ENCODE measurements around the gene TBC1D20. TPM values are rescaled to one million over a fixed set of nuclear protein-coding genes. Genes with fewer than 3 reads are reported as not detected.
A peak's percentile ranks its signal among the peaks of the same experiment; 100 is the strongest.

Gene TBC1D20
- total and polyA plus RNA-seq, 7 experiments from 2014 or later: 19.9 to 45.7 (median 26.6) TPM

DNA sequence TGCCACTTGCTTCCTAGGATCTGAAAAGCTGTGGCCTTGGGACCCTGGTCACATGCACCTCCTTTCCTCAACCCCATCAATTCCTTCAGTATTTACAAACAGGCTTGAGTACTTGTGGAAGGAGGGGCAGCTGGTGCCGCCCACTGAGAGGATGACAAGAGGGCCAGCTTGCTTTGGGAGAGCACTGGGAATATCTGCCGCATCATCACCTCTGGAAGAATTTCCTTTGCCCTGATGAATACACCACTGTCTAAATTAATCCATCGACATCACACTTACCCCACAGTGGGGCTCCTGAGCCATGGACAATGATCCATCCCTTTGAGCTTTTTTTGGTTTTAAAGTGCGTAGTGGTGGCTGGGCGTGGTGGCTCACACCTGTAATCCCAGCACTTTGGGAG is 25.9 kb downstream of the TBC1D20 start:
- ChIA-PET CTCF (interaction anchor here (1.5 kb wide), 1 partner anchor 22 kb away, joined by 5 read pairs; no protein-coding TSS in a partner anchor), POLR2A (interaction anchor here (3.2 to 3.5 kb wide), 2 partner anchors 26 kb away, joined by 12 to 16 read pairs; partner anchors contain the start of gene TBC1D20)
- intact Hi-C loops (cut with micrococcal nuclease): no loop called here
- Mint-ChIP-seq H3K4me1 (peaks cover 57 to 87% (median 71%) of the 10 kb centered on the region in 7 donors), H3K27me3 (no peaks in the 10 kb centered on the region), H3K4me3 (peak overlapping the region in 1 of 10 donors; percentile 23), H3K36me3 (peaks cover 0 to 43% (median 26%) of the 10 kb centered on the region in 5 donors), H3K27ac (no peak overlapping the region), H3K9me3 (no peaks in the 10 kb centered on the region)
- no peaks in the 10 kb centered on the region for H3K9me3 ChIP-seq (ENCODE audit: control insufficient read depth in 2 of 3, low read length in 3 of 3)
- DNase-seq: no peak
- no peak overlapping the region for H3K27ac ChIP-seq (ENCODE audit: low read depth, low read length)
- H3K4me3 ChIP-seq (ENCODE audit: low read length): no peak overlapping the region
- H3K36me3 ChIP-seq (ENCODE audit: control insufficient read depth in 2 of 3, insufficient read depth in 3 of 3, low read length in 3 of 3): peaks cover 0 to 54% (median 4%) of the 10 kb centered on the region in 3 experiments
- no peaks in the 10 kb centered on the region for H3K27me3 ChIP-seq (ENCODE audit: control insufficient read depth in 2 of 2, insufficient read depth in 2 of 2, low read length in 2 of 2)
- H3K4me1 ChIP-seq (ENCODE audit: control insufficient read depth in 2 of 2, insufficient read depth in 2 of 2, low read length in 2 of 2): peaks cover 46 to 50% of the 10 kb centered on the region in 2 donors
- ATAC-seq: no peak

DNA sequence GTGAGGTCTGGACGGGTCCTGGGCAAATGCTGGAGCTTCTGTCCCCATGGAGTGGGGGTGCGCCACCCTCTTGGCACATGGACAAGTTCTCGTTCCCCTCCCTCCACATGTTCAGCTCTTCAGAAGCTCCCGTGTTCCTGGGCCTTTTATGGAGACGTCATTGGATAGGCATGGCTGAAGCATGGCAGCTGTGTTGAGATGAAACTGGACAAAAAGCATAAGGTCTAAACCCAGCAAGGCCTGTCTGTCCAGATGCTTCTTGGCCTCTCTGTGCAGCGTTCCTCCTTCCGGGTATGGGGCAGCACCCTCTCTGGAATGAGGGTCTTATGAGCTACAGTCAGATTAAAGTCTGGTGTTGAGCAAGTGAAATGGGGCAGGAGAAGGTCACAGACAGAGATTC is 26.8 kb downstream of the TBC1D20 start:
- Histone ChIP-seq H3K4me3 (ENCODE audit: low read length) (no peak overlapping the region), H3K4me1 (ENCODE audit: control insufficient read depth in 2 of 2, insufficient read depth in 2 of 2, low read length in 2 of 2) (peaks cover 46 to 50% of the 10 kb centered on the region in 2 donors), H3K27me3 (ENCODE audit: control insufficient read depth in 2 of 2, insufficient read depth in 2 of 2, low read length in 2 of 2) (no peaks in the 10 kb centered on the region), H3K36me3 (ENCODE audit: control insufficient read depth in 2 of 3, insufficient read depth in 3 of 3, low read length in 3 of 3) (peaks cover 0 to 54% (median 3%) of the 10 kb centered on the region in 3 experiments), H3K9me3 (ENCODE audit: control insufficient read depth in 2 of 3, low read length in 3 of 3) (no peaks in the 10 kb centered on the region), H3K27ac (ENCODE audit: low read depth, low read length) (no peak overlapping the region)
- H3K4me1 Mint-ChIP-seq: peaks cover 57 to 86% (median 75%) of the 10 kb centered on the region in 7 donors
- ChIA-PET CTCF (interaction anchor here (1.5 kb wide), 1 partner anchor 23 kb away, joined by 5 read pairs; no protein-coding TSS in a partner anchor), POLR2A (no interaction called here)
- DNase-seq (no peak), ATAC-seq (no peak)
- no peaks in the 10 kb centered on the region for H3K9me3 Mint-ChIP-seq
- peaks cover 0 to 44% (median 21%) of the 10 kb centered on the region in 5 donors for H3K36me3 Mint-ChIP-seq
- peak overlapping the region in 3 of 9 donors; percentile 48 to 58 (median 54) for H3K27ac Mint-ChIP-seq
- no peaks in the 10 kb centered on the region for H3K27me3 Mint-ChIP-seq
- H3K4me3 Mint-ChIP-seq: no peak overlapping the region
- intact Hi-C loops (cut with micrococcal nuclease): no loop called here

DNA sequence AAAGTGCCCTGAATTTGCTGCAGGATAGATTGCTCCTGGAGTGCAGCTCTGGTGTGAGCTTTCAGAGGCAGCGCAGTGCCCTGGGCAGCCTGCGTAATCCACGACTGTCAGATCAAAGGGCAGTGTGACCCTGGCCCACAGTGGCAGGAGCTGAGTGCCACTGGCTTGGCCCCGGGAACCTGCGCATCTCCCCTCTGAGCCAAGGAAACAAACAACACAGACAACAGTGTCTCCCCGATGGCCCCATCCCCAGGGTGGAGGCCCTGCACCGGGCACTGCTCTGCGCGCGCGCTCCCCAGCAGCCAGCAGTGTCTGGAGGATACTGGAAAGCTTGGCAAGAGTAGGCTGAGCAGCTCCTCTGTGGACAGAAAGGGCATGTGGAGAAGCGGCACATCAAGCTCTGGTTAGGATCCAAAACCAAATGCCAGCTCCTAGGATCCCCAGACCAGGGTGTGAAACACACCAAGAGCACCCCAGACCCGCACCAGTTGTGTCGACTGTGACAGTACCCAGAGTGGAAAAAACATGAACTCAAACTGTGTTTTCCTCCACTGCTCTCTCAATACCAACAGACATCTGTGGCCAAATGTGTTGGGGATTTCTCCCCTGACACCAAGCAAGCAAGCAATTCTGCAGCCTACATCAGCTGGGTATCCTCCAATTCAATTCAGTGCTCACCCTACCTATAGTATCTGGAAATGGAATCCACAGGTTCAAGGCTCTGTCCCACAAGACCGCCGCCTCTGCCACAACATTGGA is 27.5 kb downstream of the TBC1D20 start:
- peaks cover 0 to 54% (median 3%) of the 10 kb centered on the region in 3 experiments for H3K36me3 ChIP-seq (ENCODE audit: control insufficient read depth in 2 of 3, insufficient read depth in 3 of 3, low read length in 3 of 3)

DNA sequence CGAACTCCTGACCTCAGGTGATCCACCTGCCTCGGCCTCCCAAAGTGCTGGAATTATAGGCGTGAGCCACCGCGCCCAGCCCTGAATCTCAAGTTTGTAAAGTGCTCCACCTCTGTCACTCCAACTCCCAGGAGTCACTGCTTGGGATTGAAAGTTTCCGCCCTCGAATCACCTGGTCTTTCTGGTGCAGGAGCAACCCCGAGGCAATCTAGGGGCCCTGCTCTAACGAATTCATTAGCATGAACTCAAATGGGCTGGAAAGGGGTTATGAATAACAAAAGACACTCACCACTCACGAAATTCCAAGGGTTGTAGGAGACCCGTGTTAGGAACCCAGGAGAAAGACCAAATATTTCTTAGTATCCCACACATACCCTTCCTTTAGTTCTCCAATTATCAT is 28.1 kb downstream of the TBC1D20 start:
- H3K27me3 ChIP-seq (ENCODE audit: control insufficient read depth in 2 of 2, insufficient read depth in 2 of 2, low read length in 2 of 2): no peaks in the 10 kb centered on the region
- H3K4me3 ChIP-seq (ENCODE audit: low read length): no peak overlapping the region
- ATAC-seq (no peak), DNase-seq (no peak)
- H3K9me3 ChIP-seq (ENCODE audit: control insufficient read depth in 2 of 3, low read length in 3 of 3): no peaks in the 10 kb centered on the region
- Mint-ChIP-seq H3K4me3 (peak overlapping the region in 7 of 10 donors; percentile 32 to 78 (median 54)), H3K36me3 (peaks cover 0 to 45% (median 19%) of the 10 kb centered on the region in 5 donors), H3K9me3 (no peaks in the 10 kb centered on the region), H3K4me1 (peaks cover 48 to 73% (median 68%) of the 10 kb centered on the region in 7 donors), H3K27ac (peak overlapping the region in 3 of 9 donors; percentile 24 to 88 (median 70)), H3K27me3 (no peaks in the 10 kb centered on the region)
- ChIA-PET CTCF (no interaction called here), POLR2A (no interaction called here)
- no peak overlapping the region for H3K27ac ChIP-seq (ENCODE audit: low read depth, low read length)
- intact Hi-C loops (cut with micrococcal nuclease): no loop called here
- H3K4me1 ChIP-seq (ENCODE audit: control insufficient read depth in 2 of 2, insufficient read depth in 2 of 2, low read length in 2 of 2): peaks cover 37 to 41% of the 10 kb centered on the region in 2 donors
- H3K36me3 ChIP-seq (ENCODE audit: control insufficient read depth in 2 of 3, insufficient read depth in 3 of 3, low read length in 3 of 3): peaks cover 0 to 59% (median 3%) of the 10 kb centered on the region in 3 experiments

More for the DNA sequence above, 27.5 kb downstream of the TBC1D20 start:
- H3K27me3 ChIP-seq (ENCODE audit: control insufficient read depth in 2 of 2, insufficient read depth in 2 of 2, low read length in 2 of 2): no peaks in the 10 kb centered on the region
- peak overlapping the region in 3 of 9 donors; percentile 24 to 88 (median 46) for H3K27ac Mint-ChIP-seq
- no peaks in the 10 kb centered on the region for H3K9me3 ChIP-seq (ENCODE audit: control insufficient read depth in 2 of 3, low read length in 3 of 3)
- H3K4me1 Mint-ChIP-seq: peaks cover 54 to 79% (median 71%) of the 10 kb centered on the region in 7 donors
- intact Hi-C loops (cut with micrococcal nuclease): no loop called here
- H3K27ac ChIP-seq (ENCODE audit: low read depth, low read length): no peak overlapping the region
- CTCF ChIA-PET: interaction anchor here (1.5 kb wide), 1 partner anchor 23 kb away, joined by 5 read pairs; no protein-coding TSS in a partner anchor
- peak overlapping the region in 5 of 10 donors; percentile 32 to 78 (median 47) for H3K4me3 Mint-ChIP-seq
- ATAC-seq (no peak), DNase-seq (no peak)
- H3K36me3 Mint-ChIP-seq: peaks cover 0 to 46% (median 19%) of the 10 kb centered on the region in 5 donors
- H3K4me3 ChIP-seq (ENCODE audit: low read length): no peak overlapping the region
- H3K4me1 ChIP-seq (ENCODE audit: control insufficient read depth in 2 of 2, insufficient read depth in 2 of 2, low read length in 2 of 2): peaks cover 44 to 47% of the 10 kb centered on the region in 2 donors
- H3K9me3 Mint-ChIP-seq: no peaks in the 10 kb centered on the region
- POLR2A ChIA-PET: no interaction called here
- H3K27me3 Mint-ChIP-seq: no peaks in the 10 kb centered on the region

DNA sequence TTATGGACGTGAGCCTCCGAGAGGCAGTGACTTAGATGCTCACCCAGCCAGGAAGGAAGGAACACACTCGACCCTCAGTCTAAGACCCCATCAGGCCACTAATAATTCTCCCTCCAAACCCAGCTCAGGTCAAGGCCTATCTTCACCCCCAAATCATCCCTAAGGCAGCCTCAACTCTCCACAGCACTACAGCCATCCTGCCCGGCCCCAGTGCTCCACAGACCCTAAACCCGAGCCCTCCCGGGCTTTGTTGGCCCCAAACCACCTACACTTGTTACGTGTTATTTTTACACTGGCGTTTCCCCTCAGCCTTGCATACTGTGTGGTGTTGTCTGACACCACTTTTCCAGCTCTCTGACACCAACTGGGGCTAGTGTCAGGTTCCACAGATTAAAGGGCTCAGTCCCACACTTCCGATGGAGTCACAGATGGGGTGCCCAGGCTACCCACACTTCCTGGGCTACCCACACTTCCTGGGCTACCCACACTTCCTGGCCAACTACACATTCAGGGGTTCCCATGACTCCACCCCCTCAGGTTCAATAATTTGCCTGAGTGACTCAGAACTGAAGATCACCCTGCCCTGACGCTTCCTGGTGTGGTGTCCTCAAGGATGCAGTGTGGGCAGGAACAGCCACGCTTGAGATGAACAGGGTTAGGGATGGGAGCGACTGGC is 28.9 kb downstream of the TBC1D20 start:
- Mint-ChIP-seq H3K4me3 (peak overlapping the region; percentile 52 to 78 (median 63)), H3K27me3 (no peaks in the 10 kb centered on the region), H3K27ac (peak overlapping the region; percentile 61 to 93 (median 88)), H3K9me3 (no peaks in the 10 kb centered on the region), H3K36me3 (peaks cover 0 to 45% (median 19%) of the 10 kb centered on the region in 5 donors), H3K4me1 (peaks cover 40 to 65% (median 60%) of the 10 kb centered on the region in 7 donors)
- ATAC-seq (peak; percentile 64), DNase-seq (peak in 4 of 9 donors; percentile 11 to 75 (median 18))
- peak overlapping the region; percentile 27 for H3K27ac ChIP-seq (ENCODE audit: low read depth, low read length)
- H3K36me3 ChIP-seq (ENCODE audit: control insufficient read depth in 2 of 3, insufficient read depth in 3 of 3, low read length in 3 of 3): peaks cover 0 to 65% (median 3%) of the 10 kb centered on the region in 3 experiments
- no peak overlapping the region for H3K4me3 ChIP-seq (ENCODE audit: low read length)
- intact Hi-C loops (cut with micrococcal nuclease): loop anchor here in 1 of 2 donors (2.0 kb wide), 1 partner anchor 25 kb away; the partner anchor contains the start of gene RBCK1
- H3K27me3 ChIP-seq (ENCODE audit: control insufficient read depth in 2 of 2, insufficient read depth in 2 of 2, low read length in 2 of 2): no peaks in the 10 kb centered on the region
- no peaks in the 10 kb centered on the region for H3K9me3 ChIP-seq (ENCODE audit: control insufficient read depth in 2 of 3, low read length in 3 of 3)
- CTCF ChIA-PET: no interaction called here
- POLR2A ChIA-PET: no interaction called here
- peaks cover 30 to 35% of the 10 kb centered on the region in 2 donors for H3K4me1 ChIP-seq (ENCODE audit: control insufficient read depth in 2 of 2, insufficient read depth in 2 of 2, low read length in 2 of 2)

DNA sequence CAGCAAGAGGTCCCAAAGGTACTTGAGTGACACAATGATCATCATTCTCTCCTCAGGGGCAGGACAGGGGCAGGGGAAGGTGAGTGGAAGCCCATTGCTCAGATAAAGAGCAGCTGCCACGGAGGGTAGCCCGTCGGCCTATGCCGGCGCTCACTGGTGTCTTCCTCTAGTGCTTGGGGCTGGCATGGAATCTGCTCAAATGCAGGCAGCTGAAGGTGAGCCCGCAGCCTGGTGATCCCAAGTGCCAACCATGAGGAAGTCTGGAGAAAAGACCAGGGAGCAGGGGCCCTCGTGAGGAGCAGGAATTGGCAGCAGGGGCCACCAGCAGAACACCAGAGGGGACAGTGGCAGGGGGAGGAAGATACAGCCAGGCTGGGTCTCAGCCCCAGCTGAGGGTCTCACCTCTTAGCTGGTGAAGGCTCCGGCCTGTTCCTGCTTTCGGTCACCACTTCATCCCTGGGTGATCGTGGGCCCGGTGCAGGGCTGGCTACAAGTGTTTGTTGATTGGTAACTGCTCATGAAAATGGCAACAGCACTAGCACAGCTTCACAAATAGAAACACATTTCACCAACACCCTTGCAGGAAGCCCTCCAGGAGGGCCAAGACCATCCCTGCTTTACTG is 29.5 kb downstream of the TBC1D20 start:
- Histone ChIP-seq H3K4me3 (ENCODE audit: low read length) (no peak overlapping the region), H3K36me3 (ENCODE audit: control insufficient read depth in 2 of 3, insufficient read depth in 3 of 3, low read length in 3 of 3) (peaks cover 0 to 72% (median 3%) of the 10 kb centered on the region in 3 experiments), H3K9me3 (ENCODE audit: control insufficient read depth in 2 of 3, low read length in 3 of 3) (no peaks in the 10 kb centered on the region), H3K27ac (ENCODE audit: low read depth, low read length) (peak overlapping the region; percentile 27), H3K27me3 (ENCODE audit: control insufficient read depth in 2 of 2, insufficient read depth in 2 of 2, low read length in 2 of 2) (no peaks in the 10 kb centered on the region), H3K4me1 (ENCODE audit: control insufficient read depth in 2 of 2, insufficient read depth in 2 of 2, low read length in 2 of 2) (peaks cover 23 to 28% of the 10 kb centered on the region in 2 donors)
- H3K36me3 Mint-ChIP-seq: peaks cover 0 to 45% (median 19%) of the 10 kb centered on the region in 5 donors
- peak; percentile 2 for ATAC-seq
- H3K4me1 Mint-ChIP-seq: peaks cover 35 to 59% (median 53%) of the 10 kb centered on the region in 7 donors
- DNase-seq: no peak
- CTCF ChIA-PET: no interaction called here
- H3K4me3 Mint-ChIP-seq: peak overlapping the region in 8 of 10 donors; percentile 43 to 78 (median 63)
- no peaks in the 10 kb centered on the region for H3K27me3 Mint-ChIP-seq
- peak overlapping the region; percentile 61 to 93 (median 88) for H3K27ac Mint-ChIP-seq
- POLR2A ChIA-PET: no interaction called here
- H3K9me3 Mint-ChIP-seq: no peaks in the 10 kb centered on the region
- intact Hi-C loops (cut with micrococcal nuclease): loop anchor here in 1 of 2 donors (2.0 kb wide), 1 partner anchor 24 kb away; the partner anchor contains the start of gene RBCK1
